Dermis microvascular lymphatic vessel endothelial cell (primary cell): Measurements from ENCODE around the gene TNRC6C. TPM values are rescaled to one million over a fixed set of nuclear protein-coding genes. Genes with fewer than 3 reads are reported as not detected.

Experiments
- DNase-seq, 2 donors: peaks; one replicate each; pipeline versions ENCODE4 v3.0.0 to v3.0.0-alpha.2; 2010; ENCODE audit warnings: low read depth in 2 of 2
- total RNA-seq: library from RNA; depleted of rRNA; stranded (reverse); fragments of >200 nt; gene quantifications from 2 replicates; pipeline ENCODE4 v1.2.1, GENCODE V29; 2014

The TNRC6C gene
- total RNA-seq, 1 donor from 2014 or later, result 5.5 TPM

GRCh38 chr17:78154903-78155811, 196.7 kb downstream of the TNRC6C start:
- no peak for DNase-seq

Other genes with a start within 250 kb of the TNRC6C start
- gene TMC6, start 170.1 kb downstream of the TNRC6C start, total RNA-seq, result 23.1 and 35.7 TPM in 2 replicates
- gene TMC8, start 172.1 kb downstream of the TNRC6C start, total RNA-seq, result 0.13 and 0.25 TPM in 2 replicates
- gene C17orf99, start 187.7 kb downstream of the TNRC6C start, total RNA-seq, result not detected in 2 replicates
- gene SYNGR2, start 209.9 kb downstream of the TNRC6C start, total RNA-seq, result 25.2 and 45.1 TPM in 2 replicates
- gene TK1, start 228.3 kb downstream of the TNRC6C start, total RNA-seq, result 79.3 and 147 TPM in 2 replicates
- gene AFMID, start 228.7 kb downstream of the TNRC6C start, total RNA-seq, result 47.2 and 74.5 TPM in 2 replicates